Pons (tissue), 1 donor: ENCODE results near the gene PSMD3.
"Not testable (repeated sequence)": the region's sequence is repeated elsewhere in the genome, so short reads cannot be mapped to it uniquely, and the experiment has no call there.

Source experiments
- DNase-seq: peaks from one replicate; pipeline ENCODE4 v3.0.0-alpha.2; 2016; ENCODE audit warnings: low spot score

The PSMD3 gene

GRCh38 chr17:39996800-39997199 lies 16.2 kb downstream of the PSMD3 start:
- no peak for DNase-seq

- DNase-seq, result no peak
These were observed 16.9 kb downstream of the PSMD3 start for GRCh38 chr17:39997543-39997942.

DNA sequence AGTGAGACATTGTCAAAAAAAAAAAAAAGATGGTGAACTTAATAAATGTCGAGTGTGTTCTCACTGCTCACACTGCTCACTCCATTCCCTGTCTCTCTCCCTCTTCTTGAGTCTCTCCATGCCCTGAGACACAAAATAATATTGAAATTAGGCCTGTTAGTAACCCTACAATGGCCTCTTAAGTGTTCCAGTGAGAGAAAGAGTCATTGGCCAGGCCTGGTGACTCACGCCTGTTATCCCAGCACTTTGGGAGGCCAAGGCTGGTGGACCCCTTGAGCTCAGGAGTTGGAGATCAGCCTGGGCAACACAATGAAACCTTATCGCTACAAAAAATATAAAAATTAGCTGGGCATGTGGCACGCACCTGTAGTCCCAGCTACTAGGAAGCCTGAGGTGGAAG lies 18.5 kb downstream of the PSMD3 start:
- no peak for DNase-seq

- no peak for DNase-seq
These were observed 19.6 kb downstream of the PSMD3 start for GRCh38 chr17:40000161-40000560.

DNA sequence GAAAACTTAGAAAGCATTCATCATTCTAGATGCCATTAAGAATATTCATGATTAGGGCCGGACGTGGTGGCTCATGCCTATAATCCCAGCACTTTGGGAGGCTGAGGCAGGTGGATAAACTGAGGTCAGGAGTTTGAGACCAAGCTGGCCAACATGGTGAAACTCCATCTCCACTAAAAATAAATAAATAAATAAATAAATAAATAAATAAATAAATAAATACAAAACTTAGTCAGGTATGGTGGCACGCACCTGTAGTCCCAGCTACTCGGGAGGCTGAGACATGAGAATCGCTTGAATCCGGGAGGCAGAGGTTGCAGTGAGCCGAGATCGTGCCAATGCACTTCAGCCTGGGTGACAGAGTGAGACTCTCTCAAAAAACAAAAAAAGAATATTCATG lies 20.7 kb downstream of the PSMD3 start:
- DNase-seq, result not testable (repeated sequence)

DNA sequence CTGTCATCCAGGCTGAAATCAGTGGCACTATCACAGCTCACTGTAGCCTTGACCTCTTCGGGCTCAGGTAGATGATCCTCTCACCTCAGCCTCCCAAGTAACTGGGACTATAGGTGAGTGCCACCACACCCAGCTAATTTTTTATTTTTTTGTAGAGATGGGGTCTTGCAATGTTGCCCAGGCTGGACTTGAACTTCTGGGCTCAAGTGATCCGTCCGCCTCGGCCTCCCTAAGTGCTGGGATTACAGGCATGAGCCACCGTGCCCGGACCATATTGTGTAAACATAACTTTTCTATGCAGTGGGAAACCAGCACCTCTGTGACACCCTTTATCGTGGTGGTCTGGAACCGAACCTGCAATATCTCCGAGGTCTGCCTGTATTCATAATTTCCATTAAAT lies 23.5 kb downstream of the PSMD3 start:
- no peak for DNase-seq

DNA sequence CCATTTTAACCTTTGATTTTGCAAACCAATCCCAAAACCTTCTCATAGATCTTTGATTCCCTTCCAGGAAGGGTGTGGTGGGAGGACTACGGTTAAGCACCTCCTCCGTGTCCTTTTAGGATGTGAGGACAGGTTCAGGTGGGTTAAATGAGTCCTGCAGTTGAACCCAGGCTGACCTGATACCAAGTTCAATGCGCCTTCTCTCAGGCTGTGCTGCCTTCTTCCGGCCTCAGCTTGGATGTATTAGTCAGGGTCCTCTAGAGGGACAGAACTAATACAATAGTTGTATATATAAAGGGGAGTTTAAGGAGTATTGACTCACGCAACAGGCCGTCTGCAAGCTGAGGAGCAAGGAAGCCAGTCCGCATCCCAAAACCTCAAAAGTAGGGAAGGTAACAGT lies 24.1 kb downstream of the PSMD3 start:
- no peak for DNase-seq

DNA sequence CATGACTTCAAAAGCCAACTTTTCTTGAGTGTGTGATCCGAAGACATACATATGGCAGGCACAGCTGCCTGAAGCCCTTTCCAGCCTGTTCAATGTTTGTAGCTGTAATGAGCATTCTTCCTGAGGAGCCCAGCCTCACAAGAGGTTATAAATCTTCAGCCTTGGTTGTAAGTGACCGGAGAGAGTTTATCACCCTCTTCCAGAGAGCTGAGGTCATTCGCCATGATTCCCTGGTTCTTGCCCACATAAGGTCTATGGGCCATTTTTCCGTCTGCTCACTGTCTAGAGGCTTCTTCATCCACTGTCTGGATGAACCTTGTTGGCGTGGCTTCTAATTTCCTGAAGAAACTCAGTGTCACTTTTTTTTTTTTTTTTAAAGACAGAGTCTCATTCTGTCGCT lies 24.9 kb downstream of the PSMD3 start:
- no peak for DNase-seq

DNA sequence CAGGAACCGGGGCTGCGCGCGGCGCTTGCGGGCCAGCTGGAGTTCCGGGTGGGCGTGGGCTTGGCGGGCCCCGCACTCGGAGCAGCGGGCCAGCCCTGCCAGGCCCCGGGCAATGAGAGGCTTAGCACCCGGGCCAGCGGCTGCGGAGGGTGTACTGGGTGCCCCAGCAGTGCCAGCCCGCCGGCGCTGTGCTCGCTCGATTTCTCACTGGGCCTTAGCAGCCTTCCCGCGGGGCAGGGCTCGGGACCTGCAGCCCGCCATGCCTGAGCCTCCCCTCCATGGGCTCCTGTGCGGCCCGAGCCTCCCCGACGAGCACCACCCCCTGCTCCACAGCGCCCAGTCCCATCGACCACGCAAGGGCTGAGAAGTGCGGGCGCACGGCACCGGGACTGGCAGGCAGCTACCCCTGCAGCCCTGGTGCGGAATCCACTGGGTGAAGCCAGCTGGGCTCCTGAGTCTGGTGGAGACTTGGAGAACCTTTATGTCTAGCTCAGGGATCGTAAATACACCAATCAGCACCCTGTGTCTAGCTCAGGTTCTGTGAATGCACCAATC lies 30.4 kb downstream of the PSMD3 start:
- not testable (repeated sequence) for DNase-seq

DNA sequence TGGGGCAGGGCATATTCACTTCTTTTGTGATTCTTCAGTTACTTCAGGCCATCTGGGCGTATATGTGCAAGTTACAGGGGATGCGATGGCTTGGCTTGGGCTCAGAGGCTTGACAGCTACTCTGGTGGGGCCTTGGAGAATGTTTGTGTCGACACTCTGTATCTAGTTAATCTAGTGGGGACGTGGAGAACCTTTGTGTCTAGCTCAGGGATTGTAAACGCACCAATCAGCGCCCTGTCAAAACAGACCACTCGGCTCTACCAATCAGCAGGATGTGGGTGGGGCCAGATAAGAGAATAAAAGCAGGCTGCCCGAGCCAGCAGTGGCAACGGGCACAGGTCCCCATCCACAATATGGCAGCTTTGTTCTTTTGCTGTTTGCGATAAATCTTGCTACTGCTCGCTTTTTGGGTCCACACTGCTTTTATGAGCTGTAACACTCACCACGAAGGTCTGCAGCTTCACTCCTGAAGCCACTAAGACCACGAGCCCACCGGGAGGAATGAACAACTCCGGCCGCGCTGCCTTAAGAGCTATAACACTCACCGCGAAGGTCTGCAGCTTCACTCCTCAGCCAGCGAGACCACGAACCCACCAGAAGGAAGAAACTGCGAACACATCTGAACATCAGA lies 31.5 kb downstream of the PSMD3 start:
- not testable (repeated sequence) for DNase-seq

- no peak for DNase-seq
These were observed 33.9 kb downstream of the PSMD3 start for GRCh38 chr17:40014375-40014980.

DNA sequence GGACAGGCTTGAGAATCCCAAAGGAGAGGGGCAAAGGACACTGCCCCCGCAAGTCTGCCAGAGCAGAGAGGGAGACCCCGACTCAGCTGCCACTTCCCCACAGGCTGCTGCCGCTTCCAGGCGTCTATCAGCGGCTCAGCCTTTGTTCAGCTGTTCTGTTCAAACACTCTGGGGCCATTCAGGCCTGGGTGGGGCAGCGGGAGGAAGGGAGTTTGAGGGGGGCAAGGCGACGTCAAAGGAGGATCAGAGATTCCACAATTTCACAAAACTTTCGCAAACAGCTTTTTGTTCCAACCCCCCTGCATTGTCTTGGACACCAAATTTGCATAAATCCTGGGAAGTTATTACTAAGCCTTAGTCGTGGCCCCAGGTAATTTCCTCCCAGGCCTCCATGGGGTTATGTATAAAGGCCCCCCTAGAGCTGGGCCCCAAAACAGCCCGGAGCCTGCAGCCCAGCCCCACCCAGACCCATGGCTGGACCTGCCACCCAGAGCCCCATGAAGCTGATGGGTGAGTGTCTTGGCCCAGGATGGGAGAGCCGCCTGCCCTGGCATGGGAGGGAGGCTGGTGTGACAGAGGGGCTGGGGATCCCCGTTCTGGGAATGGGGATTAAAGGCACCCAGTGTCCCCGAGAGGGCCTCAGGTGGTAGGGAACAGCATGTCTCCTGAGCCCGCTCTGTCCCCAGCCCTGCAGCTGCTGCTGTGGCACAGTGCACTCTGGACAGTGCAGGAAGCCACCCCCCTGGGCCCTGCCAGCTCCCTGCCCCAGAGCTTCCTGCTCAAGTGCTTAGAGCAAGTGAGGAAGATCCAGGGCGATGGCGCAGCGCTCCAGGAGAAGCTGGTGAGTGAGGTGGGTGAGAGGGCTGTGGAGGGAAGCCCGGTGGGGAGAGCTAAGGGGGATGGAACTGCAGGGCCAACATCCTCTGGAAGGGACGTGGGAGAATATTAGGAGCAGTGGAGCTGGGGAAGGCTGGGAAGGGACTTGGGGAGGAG lies 34.7 kb downstream of the PSMD3 start, which contains the start of gene CSF3:
TSS of gene CSF3 (plus strand) at position 436 of the 993 bp plus-strand sequence. CDS start at position 471, 35 bp downstream.
- no peak for DNase-seq

- DNase-seq, result no peak
These were observed 35.7 kb downstream of the PSMD3 start for GRCh38 chr17:40015998-40016985.

DNA sequence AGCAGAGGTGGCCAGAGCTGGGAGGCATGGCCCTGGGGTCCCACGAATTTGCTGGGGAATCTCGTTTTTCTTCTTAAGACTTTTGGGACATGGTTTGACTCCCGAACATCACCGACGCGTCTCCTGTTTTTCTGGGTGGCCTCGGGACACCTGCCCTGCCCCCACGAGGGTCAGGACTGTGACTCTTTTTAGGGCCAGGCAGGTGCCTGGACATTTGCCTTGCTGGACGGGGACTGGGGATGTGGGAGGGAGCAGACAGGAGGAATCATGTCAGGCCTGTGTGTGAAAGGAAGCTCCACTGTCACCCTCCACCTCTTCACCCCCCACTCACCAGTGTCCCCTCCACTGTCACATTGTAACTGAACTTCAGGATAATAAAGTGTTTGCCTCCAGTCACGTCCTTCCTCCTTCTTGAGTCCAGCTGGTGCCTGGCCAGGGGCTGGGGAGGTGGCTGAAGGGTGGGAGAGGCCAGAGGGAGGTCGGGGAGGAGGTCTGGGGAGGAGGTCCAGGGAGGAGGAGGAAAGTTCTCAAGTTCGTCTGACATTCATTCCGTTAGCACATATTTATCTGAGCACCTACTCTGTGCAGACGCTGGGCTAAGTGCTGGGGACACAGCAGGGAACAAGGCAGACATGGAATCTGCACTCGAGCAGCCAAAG lies 36.9 kb downstream of the PSMD3 start:
- no peak for DNase-seq

GRCh38 chr17:40018211-40019121 lies 37.9 kb downstream of the PSMD3 start:
- no peak for DNase-seq

DNA sequence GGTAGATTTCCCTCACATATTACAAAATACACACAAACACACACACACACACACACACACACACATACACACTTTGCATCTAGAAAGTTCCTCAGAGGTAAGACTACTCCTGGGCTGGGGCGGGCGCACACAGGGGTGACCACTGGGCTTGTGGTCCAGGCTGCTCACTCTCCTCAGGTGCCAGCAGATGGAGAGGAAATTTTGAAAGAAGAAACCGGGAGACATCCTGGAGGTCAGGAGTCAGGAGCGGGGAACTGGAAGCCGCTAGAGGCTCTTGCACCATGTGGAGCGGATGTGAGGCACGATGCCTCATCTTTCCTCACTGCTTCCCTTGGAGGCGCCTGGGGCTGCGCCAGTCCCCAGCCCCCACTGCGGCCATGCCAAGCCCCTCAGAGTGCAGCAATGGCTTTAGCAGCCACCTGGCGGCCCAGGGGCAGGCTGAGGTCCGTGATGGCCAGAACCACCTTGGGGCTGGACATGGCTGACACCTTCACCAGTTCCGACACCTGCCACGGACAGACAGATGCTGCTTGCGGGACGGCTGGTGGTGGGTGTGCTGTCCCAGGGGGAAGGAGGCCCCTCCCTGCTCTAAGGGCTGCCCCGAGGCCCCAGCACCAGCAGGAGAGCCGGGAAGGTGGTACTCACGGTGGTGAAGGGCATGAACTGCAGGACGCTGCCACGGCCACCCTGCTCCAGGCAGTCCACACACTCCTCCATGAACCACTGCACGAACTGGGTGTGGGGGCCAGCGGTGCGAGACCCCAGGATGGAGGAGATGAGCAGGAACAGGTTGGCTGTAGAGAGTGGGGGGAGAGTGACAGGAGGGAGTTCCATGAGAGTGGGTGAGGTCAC lies 38.8 kb downstream of the PSMD3 start:
- DNase-seq, result no peak

DNA sequence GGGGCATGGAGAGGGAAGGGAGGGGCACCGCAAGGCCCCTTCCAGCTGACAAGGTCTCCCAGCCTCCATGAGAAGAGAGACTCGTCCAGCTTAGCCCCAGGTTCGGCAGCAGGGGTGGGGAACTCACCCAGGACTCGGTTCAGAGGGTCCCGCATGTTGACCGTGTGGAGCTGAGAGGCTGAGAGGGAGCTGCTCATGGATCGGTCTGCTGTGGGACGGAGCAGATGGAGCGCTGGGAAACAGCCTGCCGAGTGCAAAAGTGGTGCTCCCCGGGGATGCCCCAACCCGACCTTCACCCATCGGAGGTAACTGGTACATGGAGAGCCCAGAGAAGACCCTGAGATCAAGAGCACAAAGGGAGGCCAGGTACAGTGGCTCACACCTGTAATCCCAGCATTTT lies 39.5 kb downstream of the PSMD3 start:
- no peak for DNase-seq

DNA sequence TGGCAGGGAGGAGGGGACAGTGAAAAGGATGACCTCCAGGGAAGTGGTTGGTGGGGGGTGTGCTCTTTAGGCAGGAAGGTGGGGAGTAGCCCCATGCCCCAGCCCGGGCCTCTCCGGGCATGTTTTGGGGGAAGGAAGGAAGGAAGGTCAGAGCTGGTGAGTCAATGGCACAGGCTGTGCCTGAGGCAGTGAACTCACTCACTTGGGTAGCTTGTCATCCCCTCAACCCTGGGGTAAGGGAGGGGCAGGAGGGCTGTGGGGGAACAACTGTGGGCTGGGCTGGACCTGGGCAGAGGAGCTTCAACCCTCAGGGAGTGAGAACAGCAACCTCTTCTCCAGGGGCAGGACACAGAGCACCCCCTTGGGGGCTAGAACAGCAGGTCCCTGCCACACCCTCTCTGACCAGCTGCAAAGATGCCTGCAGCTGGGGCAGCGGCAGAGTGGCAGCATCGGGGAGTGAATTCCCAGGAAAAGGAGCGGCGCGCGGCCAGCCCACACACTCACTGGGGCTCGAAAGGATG lies 40.9 kb downstream of the PSMD3 start:
- no peak for DNase-seq
